HG03097 (cell line): ENCODE data around the gene TP53BP2.

Source experiments
- ATAC-seq: cut with Tn5 transposase; IDR thresholded peaks from one replicate; pipeline ENCODE4 v1.9.1; 2021; ENCODE audit not compliant: unreplicated experiment, low FRiP score

Gene TP53BP2

DNA sequence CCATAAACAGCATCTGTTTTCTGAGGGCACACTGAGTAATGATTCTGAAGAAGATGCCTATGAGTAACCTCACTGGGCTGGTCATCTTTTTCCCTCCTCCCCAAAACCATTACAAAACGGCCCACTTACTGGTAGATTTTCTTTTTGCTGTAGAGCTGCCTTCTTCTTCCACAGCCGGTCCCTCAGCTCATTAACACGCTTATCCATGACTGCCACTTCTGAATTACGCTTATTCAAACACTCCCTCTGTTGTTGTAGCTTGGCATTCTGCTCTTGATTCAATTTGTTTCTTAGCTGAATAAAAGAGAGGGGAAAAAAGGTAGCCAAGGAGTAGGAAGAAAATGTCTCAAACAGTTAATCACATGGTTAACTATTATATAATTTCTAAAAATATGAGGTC lies 43.1 kb downstream of the TP53BP2 start:
- no peak for ATAC-seq

- ATAC-seq, result no peak
Measured at GRCh38 chr1:223802032-223802431, 43.7 kb downstream of the TP53BP2 start.

DNA sequence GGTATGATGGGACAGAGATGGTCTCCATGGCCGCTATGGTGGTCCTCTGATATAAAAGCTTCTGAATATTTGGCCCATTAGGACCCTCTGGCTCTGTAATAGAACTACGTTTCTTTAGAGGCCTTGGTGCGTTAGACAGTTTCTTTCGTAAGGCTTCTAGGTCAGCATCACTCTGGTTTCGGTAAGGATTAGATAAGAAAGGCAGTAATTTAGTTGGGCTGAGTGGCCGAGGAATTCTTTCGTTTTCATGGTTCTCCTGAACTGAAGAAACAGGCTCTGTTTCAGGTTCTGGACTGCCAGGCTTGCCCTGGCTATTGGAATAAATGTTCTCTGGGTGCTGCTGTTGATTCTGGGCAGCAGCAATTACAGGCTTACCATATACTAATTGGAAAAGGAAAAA lies 49.5 kb downstream of the TP53BP2 start:
- no peak for ATAC-seq

- no peak for ATAC-seq
Measured at GRCh38 chr1:223794136-223794880, 51.4 kb downstream of the TP53BP2 start.

- ATAC-seq, result no peak
Measured at GRCh38 chr1:223793716-223794115, 52.0 kb downstream of the TP53BP2 start.

DNA sequence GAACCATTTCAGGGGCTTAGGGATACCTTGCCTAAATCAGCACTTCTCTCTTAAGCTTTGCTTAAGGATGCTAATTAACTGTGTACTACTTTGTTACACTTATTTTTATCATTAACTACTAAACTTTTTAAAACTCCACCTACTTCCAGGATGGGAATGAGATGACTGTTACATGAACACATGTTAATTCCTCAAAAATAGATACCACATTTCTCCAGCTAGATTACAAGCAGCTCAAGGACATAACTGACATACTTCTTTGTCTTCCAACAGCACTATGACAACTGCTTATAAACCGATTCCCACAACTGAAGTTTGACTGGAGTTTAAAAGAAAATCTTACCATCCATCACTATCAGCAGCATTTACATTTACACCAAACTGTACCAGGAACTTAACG lies 53.7 kb downstream of the TP53BP2 start:
- no peak for ATAC-seq

- no peak for ATAC-seq
Measured at GRCh38 chr1:223788746-223789415, 56.9 kb downstream of the TP53BP2 start.

GRCh38 chr1:223785808-223786207 lies 59.9 kb downstream of the TP53BP2 start:
- no peak for ATAC-seq

GRCh38 chr1:223784541-223784940 lies 61.2 kb downstream of the TP53BP2 start:
- ATAC-seq, result no peak

DNA sequence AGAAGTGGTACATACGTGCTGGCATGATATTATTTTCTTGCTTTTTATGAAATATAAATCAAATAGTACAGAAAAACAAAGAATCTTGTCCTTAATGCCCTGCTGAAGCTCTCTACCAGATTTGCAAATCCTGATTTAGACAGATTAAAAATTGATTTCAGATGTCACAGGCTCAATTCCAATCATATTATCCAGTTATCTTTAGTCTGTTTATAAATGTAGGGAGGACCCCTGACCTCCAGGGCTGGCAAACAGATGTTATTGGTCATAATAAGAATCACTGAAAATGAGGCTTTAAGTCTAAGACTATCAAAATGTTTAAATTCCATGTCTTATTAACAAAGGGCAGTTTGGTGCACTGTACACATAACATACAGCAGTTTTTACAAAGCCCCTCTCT lies 62.1 kb downstream of the TP53BP2 start:
- ATAC-seq, result no peak

GRCh38 chr1:223780949-223781348 lies 64.8 kb downstream of the TP53BP2 start:
- ATAC-seq, result no peak

GRCh38 chr1:223780318-223780717 lies 65.4 kb downstream of the TP53BP2 start:
- no peak for ATAC-seq

- ATAC-seq, result no peak
Measured at GRCh38 chr1:223776826-223777454, 68.8 kb downstream of the TP53BP2 start.

DNA sequence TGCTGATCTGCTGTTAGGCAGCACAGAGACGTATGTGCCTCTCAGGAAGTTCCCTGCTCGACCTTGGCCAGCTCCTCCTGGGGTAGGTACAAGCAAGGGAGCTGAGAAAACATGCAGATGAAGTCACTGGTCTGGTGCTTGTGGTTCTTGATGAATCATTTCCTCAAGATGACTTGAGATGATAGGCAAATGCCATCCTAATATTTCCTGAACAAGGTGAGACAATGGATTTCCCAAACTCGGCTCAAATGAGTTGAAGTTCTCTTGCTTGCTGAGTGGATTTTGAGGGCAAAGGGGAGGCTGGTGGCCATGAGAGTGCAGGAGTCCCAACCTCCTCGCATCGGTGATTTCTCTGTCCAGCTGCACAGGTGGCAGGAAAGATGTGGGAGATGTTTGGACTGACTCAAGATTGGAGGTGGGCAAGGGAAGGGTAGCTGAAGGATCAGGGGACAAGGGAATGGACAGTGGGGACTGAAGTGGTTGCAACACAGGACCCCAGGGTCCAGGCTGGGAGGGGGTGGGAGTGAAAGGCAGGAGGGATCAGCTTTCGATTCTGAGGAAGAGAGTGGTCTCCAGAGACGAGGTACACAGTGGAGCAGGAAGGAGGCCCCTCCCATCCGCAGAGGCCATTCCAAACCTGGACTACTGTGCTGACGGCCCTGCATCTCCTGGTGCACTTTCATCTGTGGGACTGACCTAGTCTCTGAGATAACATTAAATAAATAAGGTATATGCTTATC lies 69.5 kb downstream of the TP53BP2 start:
- no peak for ATAC-seq

- no peak for ATAC-seq
Measured at GRCh38 chr1:223775711-223776074, 70.1 kb downstream of the TP53BP2 start.

DNA sequence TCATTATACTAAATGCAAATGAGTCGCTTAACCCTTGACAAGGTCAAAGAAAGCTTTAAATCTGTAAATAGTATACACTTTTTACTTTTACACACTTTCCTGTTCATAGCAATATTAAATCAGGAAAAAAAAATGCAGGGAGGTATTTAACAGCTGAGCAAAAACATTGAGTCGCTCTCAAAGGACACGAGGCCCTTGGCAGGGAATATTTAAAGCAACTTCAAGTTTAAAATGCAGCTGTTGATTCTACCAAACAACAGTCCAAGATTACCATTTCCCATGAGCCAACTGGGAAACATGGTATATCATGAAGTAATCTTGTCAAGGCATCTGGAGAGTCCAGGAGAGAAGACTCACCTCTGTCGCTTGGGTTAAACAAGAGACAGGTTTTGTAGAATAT lies 70.7 kb downstream of the TP53BP2 start:
- ATAC-seq, result no peak

GRCh38 chr1:223774134-223774814 lies 71.5 kb downstream of the TP53BP2 start:
- no peak for ATAC-seq

DNA sequence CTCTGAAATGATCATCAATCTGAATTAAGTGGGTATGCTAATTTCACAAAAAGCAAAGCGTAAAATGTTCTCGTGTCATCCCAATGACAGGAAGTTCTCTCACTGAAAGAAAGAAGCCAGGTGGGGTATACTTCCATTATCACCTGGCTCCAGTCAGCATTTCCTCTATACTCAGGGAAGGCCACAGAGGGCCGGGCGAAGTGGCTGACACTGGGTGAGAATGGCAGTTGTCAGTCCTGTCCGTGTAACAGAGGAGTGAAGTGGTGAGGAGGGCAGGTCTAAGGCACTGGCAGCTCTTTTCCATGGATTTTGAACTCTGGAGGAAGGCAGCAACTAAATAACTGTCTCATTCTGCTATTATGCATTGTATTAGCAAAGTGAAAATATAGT lies 73.0 kb downstream of the TP53BP2 start:
- no peak for ATAC-seq

DNA sequence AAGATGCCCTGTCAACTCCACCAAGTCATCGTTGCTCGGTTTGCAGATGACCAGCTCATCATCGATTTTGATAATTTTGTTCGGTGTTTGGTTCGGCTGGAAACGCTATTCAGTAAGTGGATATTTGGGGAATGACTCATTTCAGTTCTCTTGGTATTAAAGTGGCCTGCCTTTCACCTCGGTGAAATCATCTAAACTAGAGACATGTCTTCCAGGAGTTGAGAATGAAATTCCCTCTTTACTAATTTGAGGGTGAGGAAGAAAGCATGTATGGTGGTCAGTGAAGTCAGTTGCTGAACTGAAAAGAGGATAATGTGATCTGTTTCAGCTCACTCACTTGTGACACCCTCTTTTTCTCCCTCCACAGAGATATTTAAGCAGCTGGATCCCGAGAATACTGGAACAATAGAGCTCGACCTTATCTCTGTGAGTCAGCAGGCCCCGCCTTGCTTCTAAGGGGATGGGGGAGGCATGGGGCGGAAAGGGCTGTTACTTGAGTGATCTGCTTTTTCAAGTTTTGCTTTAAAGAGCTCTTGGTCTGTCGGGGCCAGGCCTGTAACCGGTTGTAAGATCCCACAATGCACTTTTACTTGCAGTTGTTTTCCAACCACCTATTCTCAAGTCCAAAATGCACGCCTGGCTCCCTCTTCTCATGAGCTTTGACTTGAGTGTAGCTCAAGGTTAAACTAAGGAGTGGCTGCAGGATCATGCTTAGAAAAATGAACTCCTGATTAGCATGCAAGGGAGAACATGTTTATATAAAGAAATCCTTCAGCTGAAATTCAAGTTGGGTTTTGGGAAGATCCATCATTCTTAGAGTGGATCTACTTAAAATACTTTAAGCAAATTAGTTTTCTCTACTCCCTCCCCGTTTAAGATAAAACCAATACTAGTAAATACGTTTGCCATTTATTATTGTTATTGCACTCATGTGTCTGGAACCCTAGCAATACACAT lies 73.7 kb downstream of the TP53BP2 start:
- ATAC-seq, result no peak

GRCh38 chr1:223771469-223771813 lies 74.3 kb downstream of the TP53BP2 start:
- no peak for ATAC-seq
